ENCODE data around the gene CPE. TPM values are rescaled to one million over a fixed set of nuclear protein-coding genes. Genes with fewer than 3 reads are reported as not detected.

CPE gene
- polyA plus RNA-seq, 1 of the 3 experiments (the other 2 are of a cell fraction): 18.2 TPM

- no peaks in the 10 kb centered on the region for H3K9me2 ChIP-seq
- H3K79me2 ChIP-seq (ENCODE audit: insufficient read depth): no peaks in the 10 kb centered on the region
- no peak for DNase-seq
- no peaks in the 10 kb centered on the region for H3K27me3 ChIP-seq (ENCODE audit: insufficient read depth)
- no peaks in the 10 kb centered on the region for H3F3A ChIP-seq (replicated peaks; ENCODE audit: insufficient read depth)
- POLR2A ChIA-PET: no interaction called here
- no peak overlapping the region for H3K4me2 ChIP-seq
- WGBS (ENCODE audit: low lambda C conversion rate): 23% methylated on average over 2 of the region's 2 CpGs
- no peak overlapping the region for H3K4me3 ChIP-seq (ENCODE audit: low read depth in 2 of 2, low read length in 1 of 2)
- CTCF ChIA-PET: interaction anchor here (3.0 kb wide), 1 partner anchor 14 kb away, joined by 10 read pairs; no protein-coding TSS in a partner anchor
- no peak overlapping the region for H2AFZ ChIP-seq (ENCODE audit: low read depth)
- H3K9me3 ChIP-seq: no peaks in the 10 kb centered on the region
- no peak for TF ChIP-seq SIN3A (IDR thresholded peaks at IDR 0.05; ENCODE audit: borderline replicate concordance, low read depth, low read length)
- no peak for TF ChIP-seq REST (IDR thresholded peaks at IDR 0.05; ENCODE audit: low read depth, low read length)
- TF ChIP-seq NFIC (IDR thresholded peaks at IDR 0.05; ENCODE audit: borderline replicate concordance): no peak
- TF ChIP-seq MAX (IDR thresholded peaks at IDR 0.05; ENCODE audit: low read depth): no peak
- TF ChIP-seq PBX3 (IDR thresholded peaks at IDR 0.05): no peak
- no peak for TF ChIP-seq FOSL2 (IDR thresholded peaks at IDR 0.05; ENCODE audit: borderline replicate concordance, low read depth)
- H4K20me1 ChIP-seq (ENCODE audit: insufficient read depth): no peaks in the 10 kb centered on the region
- H3K4me1 ChIP-seq (ENCODE audit: control insufficient read depth in 1 of 2, insufficient read depth in 2 of 2, low read depth in 1 of 2, low read length in 1 of 2): peaks cover 0 to 8% of the 10 kb centered on the region in 2 experiments; a peak in 2 of 4 replicates
- H3K36me3 ChIP-seq (replicated peaks in 1 of 2; ENCODE audit: control insufficient read depth in 1 of 2, insufficient read depth in 2 of 2, low read length in 1 of 2): no peaks in the 10 kb centered on the region
- no peak overlapping the region for H3K9ac ChIP-seq
- no peak overlapping the region for H3K27ac ChIP-seq (ENCODE audit: low read depth in 2 of 2, low read length in 1 of 2)
These were observed 128.0 kb downstream of the CPE start for GRCh38 chr4:165506849-165507248.

- no peaks in the 10 kb centered on the region for H3K79me2 ChIP-seq (ENCODE audit: insufficient read depth)
- H3K4me3 ChIP-seq (ENCODE audit: low read depth in 2 of 2, low read length in 1 of 2): no peak overlapping the region
- H2AFZ ChIP-seq (ENCODE audit: low read depth): no peak overlapping the region
- 77% methylated on average over 9 of the region's 9 CpGs for WGBS (ENCODE audit: low lambda C conversion rate)
- CTCF ChIA-PET: interaction anchor here (3.0 kb wide), 1 partner anchor 14 kb away, joined by 10 read pairs; no protein-coding TSS in a partner anchor
- H3K27me3 ChIP-seq (ENCODE audit: insufficient read depth): no peaks in the 10 kb centered on the region
- no peak overlapping the region for H3K9ac ChIP-seq
- no peaks in the 10 kb centered on the region for H3K9me2 ChIP-seq
- no peak for TF ChIP-seq CTCF (IDR thresholded peaks at IDR 0.05)
- no peaks in the 10 kb centered on the region for H4K20me1 ChIP-seq (ENCODE audit: insufficient read depth)
- POLR2A ChIA-PET: no interaction called here
- H3K9me3 ChIP-seq: no peaks in the 10 kb centered on the region
- no peaks in the 10 kb centered on the region for H3K36me3 ChIP-seq (replicated peaks in 1 of 2; ENCODE audit: control insufficient read depth in 1 of 2, insufficient read depth in 2 of 2, low read length in 1 of 2)
- peaks cover 0 to 11% of the 10 kb centered on the region in 2 experiments; a peak in 2 of 4 replicates for H3K4me1 ChIP-seq (ENCODE audit: control insufficient read depth in 1 of 2, insufficient read depth in 2 of 2, low read depth in 1 of 2, low read length in 1 of 2)
- H3K4me2 ChIP-seq: no peak overlapping the region
- no peak for DNase-seq
- H3F3A ChIP-seq (replicated peaks; ENCODE audit: insufficient read depth): no peaks in the 10 kb centered on the region
- no peak overlapping the region for H3K27ac ChIP-seq (ENCODE audit: low read depth in 2 of 2, low read length in 1 of 2)
These were observed 128.6 kb downstream of the CPE start for GRCh38 chr4:165507381-165507780.
